Activated T-cell treated with anti-CD3 and anti-CD28 coated beads for 48 hours (primary cell): Measurements from ENCODE around the gene PRRG1.
"Not testable (repeated sequence)": the region's sequence is repeated elsewhere in the genome, so short reads cannot be mapped to it uniquely, and the experiment has no call there.

Source experiments
- DNase-seq: peaks from one replicate; pipeline ENCODE4 v3.0.0-alpha.2; 2020; ENCODE audit warnings: low read depth

PRRG1 gene

GRCh38 chrX:37349221-37350033, at the start of gene PRRG1:
TSS of gene PRRG1 (plus strand) at chrX:37349364. CDS start at chrX:37406250, 56,886 bp downstream.
- DNase-seq: no peak

GRCh38 chrX:37302569-37302968, 46.6 kb upstream of the PRRG1 start:
- DNase-seq: no peak

GRCh38 chrX:37305238-37305637, 43.9 kb upstream of the PRRG1 start:
- DNase-seq: not testable (repeated sequence)

- DNase-seq: no peak
These were observed 34.6 kb upstream of the PRRG1 start for GRCh38 chrX:37314531-37314930.

GRCh38 chrX:37315511-37316248, 33.5 kb upstream of the PRRG1 start:
- DNase-seq: no peak

GRCh38 chrX:37320541-37321203, 28.5 kb upstream of the PRRG1 start:
- no peak for DNase-seq

- no peak for DNase-seq
These were observed 18.5 kb upstream of the PRRG1 start for GRCh38 chrX:37330642-37331041.

GRCh38 chrX:37331546-37331945, 17.6 kb upstream of the PRRG1 start:
- no peak for DNase-seq

GRCh38 chrX:37332055-37332454, 17.1 kb upstream of the PRRG1 start:
- DNase-seq: no peak

GRCh38 chrX:37332987-37333658, 16.0 kb upstream of the PRRG1 start:
- DNase-seq: no peak

GRCh38 chrX:37347420-37347819, 1.7 kb upstream of the PRRG1 start:
- DNase-seq: no peak

GRCh38 chrX:37348231-37348970, 763 bp upstream of the PRRG1 start:
- no peak for DNase-seq

- DNase-seq: no peak
These were observed 268 bp upstream of the PRRG1 start for GRCh38 chrX:37348971-37349220.

- no peak for DNase-seq
These were observed 836 bp downstream of the PRRG1 start for GRCh38 chrX:37350034-37350365.

- DNase-seq: no peak
These were observed 4.5 kb downstream of the PRRG1 start for GRCh38 chrX:37353646-37354045.

- no peak for DNase-seq
These were observed 8.3 kb downstream of the PRRG1 start for GRCh38 chrX:37357436-37357835.

GRCh38 chrX:37361596-37361995, 12.4 kb downstream of the PRRG1 start:
- DNase-seq: no peak

- no peak for DNase-seq
These were observed 15.5 kb downstream of the PRRG1 start for GRCh38 chrX:37364666-37365065.

GRCh38 chrX:37367946-37368345, 18.8 kb downstream of the PRRG1 start:
- no peak for DNase-seq

GRCh38 chrX:37370499-37371141, 21.5 kb downstream of the PRRG1 start:
- no peak for DNase-seq

GRCh38 chrX:37371578-37371991, 22.4 kb downstream of the PRRG1 start:
- DNase-seq: no peak
